GM19438 (cell line): ENCODE measurements around the gene ATP6V0B.

Experiments
- ATAC-seq: cut with Tn5 transposase; IDR thresholded peaks from one replicate; pipeline ENCODE4 v1.9.1; 2021; ENCODE audit warnings: low read depth; ENCODE audit not compliant: unreplicated experiment

Gene ATP6V0B

GRCh38 chr1:43945674-43946235, 29.0 kb upstream of the ATP6V0B start:
- no peak for ATAC-seq

GRCh38 chr1:43946236-43947060, 28.3 kb upstream of the ATP6V0B start, which contains the start of gene IPO13:
TSS of gene IPO13 (plus strand) at chr1:43946950. CDS start at chr1:43947601, 651 bp downstream.
- ATAC-seq = peak; percentile 96

GRCh38 chr1:43947061-43947873, 27.5 kb upstream of the ATP6V0B start:
- ATAC-seq = no peak

GRCh38 chr1:43947874-43948437, 26.8 kb upstream of the ATP6V0B start:
- ATAC-seq = no peak

GRCh38 chr1:43949678-43950077, 25.1 kb upstream of the ATP6V0B start:
- no peak for ATAC-seq

GRCh38 chr1:43951021-43951985, 23.5 kb upstream of the ATP6V0B start:
- no peak for ATAC-seq

- ATAC-seq = no peak
These were observed 21.9 kb upstream of the ATP6V0B start for GRCh38 chr1:43952731-43953346.

GRCh38 chr1:43953361-43953760, 21.4 kb upstream of the ATP6V0B start:
- ATAC-seq = no peak

- ATAC-seq = no peak
These were observed 20.7 kb upstream of the ATP6V0B start for GRCh38 chr1:43954036-43954435.

GRCh38 chr1:43956234-43956633, 18.5 kb upstream of the ATP6V0B start:
- no peak for ATAC-seq

GRCh38 chr1:43957407-43958040, 17.2 kb upstream of the ATP6V0B start:
- ATAC-seq = no peak

- no peak for ATAC-seq
These were observed 16.2 kb upstream of the ATP6V0B start for GRCh38 chr1:43958351-43959255.

- no peak for ATAC-seq
These were observed 14.0 kb upstream of the ATP6V0B start for GRCh38 chr1:43960798-43961197.

- no peak for ATAC-seq
These were observed 13.1 kb upstream of the ATP6V0B start for GRCh38 chr1:43961692-43962091.

GRCh38 chr1:43962324-43962723, 12.4 kb upstream of the ATP6V0B start:
- ATAC-seq = no peak

- ATAC-seq = no peak
These were observed 11.8 kb upstream of the ATP6V0B start for GRCh38 chr1:43963006-43963405.

GRCh38 chr1:43963890-43964289, 10.9 kb upstream of the ATP6V0B start:
- ATAC-seq = no peak

GRCh38 chr1:43965316-43965715, 9.4 kb upstream of the ATP6V0B start:
- no peak for ATAC-seq
